Measurements from ENCODE around the gene DCAF5. TPM values are rescaled to one million over a fixed set of nuclear protein-coding genes. Genes with fewer than 3 reads are reported as not detected.

DCAF5 gene
- total and polyA plus RNA-seq, 2 donors (not counting 1 experiment from before 2014, with no cell fraction given): 62.2 to 65.5 TPM

- no peaks in the 10 kb centered on the region for H3K4me1 ChIP-seq (ENCODE audit: control insufficient read depth in 2 of 2, insufficient read depth in 2 of 2, low read length in 2 of 2)
These were observed 142.3 kb downstream of the DCAF5 start for GRCh38 chr14:69010648-69011047.

GRCh38 chr14:69008421-69008884 lies 144.5 kb downstream of the DCAF5 start:
- no peak overlapping the region for H3K27ac ChIP-seq (ENCODE audit: low read length in 2 of 2)
- no peaks in the 10 kb centered on the region for H3K36me3 ChIP-seq (replicated peaks in 1 of 2; ENCODE audit: control extremely low read depth in 1 of 2, control insufficient read depth in 1 of 2, extremely low read depth in 1 of 2, insufficient read depth in 2 of 2, low read length in 1 of 2)
- Mint-ChIP-seq H3K4me1 (no peaks in the 10 kb centered on the region), H3K27ac (no peak overlapping the region), H3K27me3 (peaks cover 10% of the 10 kb centered on the region), H3K9me3 (ENCODE audit: insufficient read depth) (no peaks in the 10 kb centered on the region), H3K4me3 (no peak overlapping the region)
- H3K4me2 ChIP-seq (replicated peaks; ENCODE audit: low read depth, low read length, poor library complexity, severe bottlenecking): no peak overlapping the region
- no peak overlapping the region for H2AFZ ChIP-seq (ENCODE audit: insufficient read depth, low read depth, low read length, poor library complexity, severe bottlenecking)
- no peak overlapping the region for H3K9ac ChIP-seq (ENCODE audit: low read length)
- ChIA-PET CTCF (no interaction called here), POLR2A (no interaction called here)
- WGBS (ENCODE audit: insufficient coverage): 75% methylated on average over 1 of the region's 1 CpG
- H3K4me1 ChIP-seq (ENCODE audit: control insufficient read depth in 2 of 2, insufficient read depth in 2 of 2, low read length in 2 of 2): no peaks in the 10 kb centered on the region
- H3K79me2 ChIP-seq (ENCODE audit: control insufficient read depth, insufficient read depth, low read length): no peaks in the 10 kb centered on the region
- DNase-seq (no peak), ATAC-seq (ENCODE audit: low read depth) (no peak)
- H4K20me1 ChIP-seq (ENCODE audit: control insufficient read depth, insufficient read depth, low read length, poor library complexity, severe bottlenecking): no peaks in the 10 kb centered on the region
- H3K4me3 ChIP-seq (ENCODE audit: control extremely low read depth in 1 of 5, extremely low read depth in 1 of 5, insufficient read depth in 1 of 5, low read depth in 2 of 5, low read length in 4 of 5): no peak overlapping the region
- no peak for TF ChIP-seq EZH2 (IDR thresholded peaks at IDR 0.05; ENCODE audit: borderline replicate concordance, insufficient read depth, low read depth, low read length, poor library complexity, severe bottlenecking)
- H3K27me3 ChIP-seq (replicated peaks in 1 of 4; ENCODE audit: control extremely low read depth in 1 of 4, control insufficient read depth in 3 of 4, insufficient read depth in 4 of 4, low read length in 3 of 4): no peaks in the 10 kb centered on the region
- intact Hi-C loops (cut with micrococcal nuclease): no loop called here
- H3K9me3 ChIP-seq (ENCODE audit: control extremely low read depth in 1 of 3, control insufficient read depth in 2 of 3, insufficient read depth in 1 of 3, low read length in 2 of 3): no peaks in the 10 kb centered on the region

More at GRCh38 chr14:69010648-69011047, 142.3 kb downstream of the DCAF5 start:
- intact Hi-C loops (cut with micrococcal nuclease): no loop called here
- Histone ChIP-seq H3K4me3 (ENCODE audit: control extremely low read depth in 1 of 5, extremely low read depth in 1 of 5, insufficient read depth in 1 of 5, low read depth in 2 of 5, low read length in 4 of 5) (no peak overlapping the region), H2AFZ (ENCODE audit: insufficient read depth, low read depth, low read length, poor library complexity, severe bottlenecking) (no peak overlapping the region), H3K27me3 (replicated peaks in 1 of 4; ENCODE audit: control extremely low read depth in 1 of 4, control insufficient read depth in 3 of 4, insufficient read depth in 4 of 4, low read length in 3 of 4) (no peaks in the 10 kb centered on the region), H4K20me1 (ENCODE audit: control insufficient read depth, insufficient read depth, low read length, poor library complexity, severe bottlenecking) (no peaks in the 10 kb centered on the region), H3K9ac (ENCODE audit: low read length) (no peak overlapping the region), H3K79me2 (ENCODE audit: control insufficient read depth, insufficient read depth, low read length) (no peaks in the 10 kb centered on the region), H3K27ac (ENCODE audit: low read length in 2 of 2) (no peak overlapping the region), H3K36me3 (replicated peaks in 1 of 2; ENCODE audit: control extremely low read depth in 1 of 2, control insufficient read depth in 1 of 2, extremely low read depth in 1 of 2, insufficient read depth in 2 of 2, low read length in 1 of 2) (no peaks in the 10 kb centered on the region), H3K4me2 (replicated peaks; ENCODE audit: low read depth, low read length, poor library complexity, severe bottlenecking) (no peak overlapping the region), H3K9me3 (ENCODE audit: control extremely low read depth in 1 of 3, control insufficient read depth in 2 of 3, insufficient read depth in 1 of 3, low read length in 2 of 3) (no peaks in the 10 kb centered on the region)
- Mint-ChIP-seq H3K4me3 (no peak overlapping the region), H3K27ac (no peak overlapping the region), H3K4me1 (no peaks in the 10 kb centered on the region), H3K9me3 (ENCODE audit: insufficient read depth) (no peaks in the 10 kb centered on the region), H3K27me3 (no peaks in the 10 kb centered on the region)
- ATAC-seq (ENCODE audit: low read depth) (no peak), DNase-seq (no peak)
- TF ChIP-seq EZH2 (IDR thresholded peaks at IDR 0.05; ENCODE audit: borderline replicate concordance, insufficient read depth, low read depth, low read length, poor library complexity, severe bottlenecking) (no peak), CTCF (IDR thresholded peaks at IDR 0.05) (no peak)
- ChIA-PET CTCF (no interaction called here), POLR2A (no interaction called here)
- no CpG with 5 or more reads among the region's 1 CpG for WGBS (ENCODE audit: insufficient coverage)

Measured in B cell (primary cell).